OCI-LY1 (cell line): ENCODE results near the gene EBI3.

Experiments used
- H2AFZ ChIP-seq: fragments of 200-600 bp; sonication (generic), shearing (Covaris generic); 2 replicates; pipeline ENCODE4 v1.6.0; 2014; ENCODE audit warnings: antibody characterized with exemption, mild to moderate bottlenecking, low read length
- H3F3A ChIP-seq: fragments of 200-600 bp; sonication (generic), shearing (Covaris generic); 2 replicates; pipeline ENCODE4 v1.6.0; 2014; ENCODE audit warnings: mild to moderate bottlenecking, antibody characterized with exemption, low read length, moderate library complexity; ENCODE audit not compliant: insufficient read depth
- H3K27ac ChIP-seq: fragments of 200-600 bp; sonication (generic); 2 replicates; pipeline ENCODE4 v1.5.1; 2014; ENCODE audit warnings: low read length, mixed run types, mild to moderate bottlenecking, low read depth; ENCODE audit not compliant: poor library complexity, severe bottlenecking
- H3K27me3 ChIP-seq: fragments of 200-600 bp; sonication (generic); 2 replicates; pipeline ENCODE4 v1.6.0; 2014; ENCODE audit warnings: antibody characterized with exemption, mild to moderate bottlenecking, low read length, moderate library complexity; ENCODE audit not compliant: insufficient read depth
- H3K36me3 ChIP-seq: fragments of 200-600 bp; sonication (generic); 2 replicates; pipeline ENCODE4 v1.6.1; 2014; ENCODE audit warnings: mild to moderate bottlenecking, antibody characterized with exemption, low read length, moderate library complexity, mixed read lengths; ENCODE audit not compliant: insufficient read depth
- H3K4me1 ChIP-seq: fragments of 200-600 bp; sonication (generic); 2 replicates; pipeline ENCODE4 v1.5.1; 2014; ENCODE audit warnings: mild to moderate bottlenecking, low read length, moderate library complexity; ENCODE audit not compliant: insufficient read depth, severe bottlenecking
- H3K4me2 ChIP-seq: fragments of 200-600 bp; sonication (generic), shearing (Covaris generic); 2 replicates; pipeline ENCODE4 v1.6.1; 2014; ENCODE audit warnings: low read length
- H3K4me3 ChIP-seq: fragments of 200-600 bp; sonication (generic); 2 replicates; pipeline ENCODE4 v1.5.1; 2014; ENCODE audit warnings: low read length, low read depth, mild to moderate bottlenecking, mixed read lengths; ENCODE audit not compliant: poor library complexity, severe bottlenecking
- H3K79me2 ChIP-seq: fragments of 200-600 bp; shearing (Covaris generic); 2 replicates; pipeline ENCODE4 v1.6.1; 2016; ENCODE audit warnings: mixed run types, low read length, mixed read lengths; ENCODE audit not compliant: insufficient read depth
- H3K9ac ChIP-seq: fragments of 200-600 bp; sonication (generic), shearing (Covaris generic); 2 replicates; pipeline ENCODE4 v1.6.1; 2014; ENCODE audit warnings: mild to moderate bottlenecking, low read length, mixed read lengths
- H3K9me2 ChIP-seq: fragments of 200-600 bp; sonication (generic), shearing (Covaris generic); 2 replicates; pipeline ENCODE4 v1.6.1; 2014; ENCODE audit warnings: low read depth, mild to moderate bottlenecking, low read length, mixed read lengths
- H3K9me3 ChIP-seq: fragments of 200-600 bp; shearing (Covaris generic); 2 replicates; pipeline ENCODE4 v1.6.1; 2014; ENCODE audit warnings: low read length, mixed read lengths
- H4K20me1 ChIP-seq: fragments of 200-600 bp; sonication (generic), shearing (Covaris generic); 2 replicates; pipeline ENCODE4 v1.6.0; 2016; ENCODE audit warnings: mild to moderate bottlenecking, low read length; ENCODE audit not compliant: insufficient read depth
- EZH2 ChIP-seq: fragments of 200-600 bp; sonication (generic), shearing (Covaris generic); IDR thresholded peaks from 2 replicates; pipeline ENCODE4 v1.8.0; 2017; ENCODE audit warnings: borderline replicate concordance, mixed run types, mild to moderate bottlenecking, antibody characterized with exemption, low read length, moderate library complexity, mixed read lengths
- TF ChIP-seq, protein P1 (sequence below): fragments of 200-600 bp; sonication (generic), shearing (Covaris generic); IDR thresholded peaks from 2 replicates; pipeline ENCODE4 v1.5.1; 2017; ENCODE audit warnings: mild to moderate bottlenecking, antibody characterized with exemption, low read length, moderate library complexity, mixed read lengths

EBI3 gene

GRCh38 chr19:4258181-4258580 is 28.9 kb downstream of the EBI3 start:
- no peak overlapping the region for H3K9ac ChIP-seq
- H3K36me3 ChIP-seq, result peaks cover 61% of the 10 kb centered on the region

GRCh38 chr19:4260613-4261191 is 31.4 kb downstream of the EBI3 start:
- H3K4me1 ChIP-seq, result no peaks in the 10 kb centered on the region
- H3K27ac ChIP-seq, result no peak overlapping the region
- H3K27me3 ChIP-seq, result no peaks in the 10 kb centered on the region
- no peaks in the 10 kb centered on the region for H3K9me3 ChIP-seq
- no peaks in the 10 kb centered on the region for H4K20me1 ChIP-seq
- H3K79me2 ChIP-seq, result no peaks in the 10 kb centered on the region
- H3K4me3 ChIP-seq, result no peak overlapping the region
- no peak overlapping the region for H3K4me2 ChIP-seq
- no peak for TF ChIP-seq EZH2
- TF ChIP-seq, protein P1, sequence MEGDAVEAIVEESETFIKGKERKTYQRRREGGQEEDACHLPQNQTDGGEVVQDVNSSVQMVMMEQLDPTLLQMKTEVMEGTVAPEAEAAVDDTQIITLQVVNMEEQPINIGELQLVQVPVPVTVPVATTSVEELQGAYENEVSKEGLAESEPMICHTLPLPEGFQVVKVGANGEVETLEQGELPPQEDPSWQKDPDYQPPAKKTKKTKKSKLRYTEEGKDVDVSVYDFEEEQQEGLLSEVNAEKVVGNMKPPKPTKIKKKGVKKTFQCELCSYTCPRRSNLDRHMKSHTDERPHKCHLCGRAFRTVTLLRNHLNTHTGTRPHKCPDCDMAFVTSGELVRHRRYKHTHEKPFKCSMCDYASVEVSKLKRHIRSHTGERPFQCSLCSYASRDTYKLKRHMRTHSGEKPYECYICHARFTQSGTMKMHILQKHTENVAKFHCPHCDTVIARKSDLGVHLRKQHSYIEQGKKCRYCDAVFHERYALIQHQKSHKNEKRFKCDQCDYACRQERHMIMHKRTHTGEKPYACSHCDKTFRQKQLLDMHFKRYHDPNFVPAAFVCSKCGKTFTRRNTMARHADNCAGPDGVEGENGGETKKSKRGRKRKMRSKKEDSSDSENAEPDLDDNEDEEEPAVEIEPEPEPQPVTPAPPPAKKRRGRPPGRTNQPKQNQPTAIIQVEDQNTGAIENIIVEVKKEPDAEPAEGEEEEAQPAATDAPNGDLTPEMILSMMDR, result no peak
- no peaks in the 10 kb centered on the region for H3F3A ChIP-seq
- peaks cover 52% of the 10 kb centered on the region for H3K36me3 ChIP-seq
- H3K9ac ChIP-seq, result no peak overlapping the region
- H3K9me2 ChIP-seq, result no peaks in the 10 kb centered on the region
- H2AFZ ChIP-seq, result no peak overlapping the region

More at GRCh38 chr19:4258181-4258580, 28.9 kb downstream of the EBI3 start:
- no peaks in the 10 kb centered on the region for H3K9me3 ChIP-seq
- H4K20me1 ChIP-seq, result no peaks in the 10 kb centered on the region
- no peak overlapping the region for H2AFZ ChIP-seq
- no peak overlapping the region for H3K27ac ChIP-seq
- no peak for TF ChIP-seq EZH2
- TF ChIP-seq, protein P1, result no peak
- no peaks in the 10 kb centered on the region for H3K4me1 ChIP-seq
- H3F3A ChIP-seq, result no peaks in the 10 kb centered on the region
- H3K9me2 ChIP-seq, result no peaks in the 10 kb centered on the region
- H3K79me2 ChIP-seq, result no peaks in the 10 kb centered on the region
- no peak overlapping the region for H3K4me2 ChIP-seq
- no peaks in the 10 kb centered on the region for H3K27me3 ChIP-seq
- no peak overlapping the region for H3K4me3 ChIP-seq

DNA sequence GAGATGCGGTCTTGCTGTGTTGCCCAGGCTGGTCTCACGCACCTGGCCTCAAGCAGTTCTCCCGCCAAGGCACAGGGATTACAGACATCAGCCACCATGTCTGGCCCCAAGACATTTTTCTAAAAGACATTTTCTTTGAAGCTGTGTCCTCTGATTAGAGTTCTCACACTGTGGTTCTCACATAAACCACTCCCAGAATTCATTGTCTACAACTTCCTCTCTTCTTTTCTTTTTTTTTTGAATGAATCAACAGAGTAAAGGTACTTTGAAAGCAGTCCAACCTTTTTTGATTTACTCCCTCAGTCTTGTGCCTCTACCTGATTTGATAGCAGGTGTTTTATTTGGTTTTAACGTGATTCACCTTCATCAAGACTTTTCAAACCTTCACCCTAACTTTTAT is 35.5 kb downstream of the EBI3 start:
- Histone ChIP-seq H3F3A (no peaks in the 10 kb centered on the region), H3K4me3 (no peak overlapping the region), H3K79me2 (no peaks in the 10 kb centered on the region), H3K36me3 (peaks cover 42% of the 10 kb centered on the region), H3K9me3 (no peaks in the 10 kb centered on the region), H3K9ac (no peak overlapping the region), H3K27ac (no peak overlapping the region), H3K27me3 (no peaks in the 10 kb centered on the region), H3K4me2 (no peak overlapping the region), H3K4me1 (no peaks in the 10 kb centered on the region), H3K9me2 (no peaks in the 10 kb centered on the region), H4K20me1 (no peaks in the 10 kb centered on the region), H2AFZ (no peak overlapping the region)
- TF ChIP-seq EZH2, result no peak
- TF ChIP-seq, protein P1, result no peak
